ENCODE results near the gene ENTREP1. TPM values are rescaled to one million over a fixed set of nuclear protein-coding genes. Genes with fewer than 3 reads are reported as not detected.
"Not testable (repeated sequence)": the region's sequence is repeated elsewhere in the genome, so short reads cannot be mapped to it uniquely, and the experiment has no call there.

ENTREP1 gene
- total RNA-seq, 4 donors from 2014 or later = 2.2 to 23.2 (median 9.0) TPM

- in situ Hi-C loops (cut with MboI; ENCODE audit: low pct_ligation_motif_present in 1 of 4, low pct_unique_long_range_greater_than_20kb in 1 of 4, low sequenced_read_pairs in 3 of 4) = no loop called here
- no peak for TF ChIP-seq CTCF (IDR thresholded peaks at IDR 0.05)
- TF ChIP-seq POLR2A (IDR thresholded peaks at IDR 0.05) = no peak
- no peak for TF ChIP-seq POLR2AphosphoS5 (IDR thresholded peaks at IDR 0.05)
- TF ChIP-seq EP300 (IDR thresholded peaks at IDR 0.05; ENCODE audit: low read depth) = no peak
Observed at GRCh38 chr9:69297300-69297980, 27.6 kb upstream of the ENTREP1 start.

GRCh38 chr9:69299315-69299714 is 25.7 kb upstream of the ENTREP1 start:
- Histone ChIP-seq H3K4me3 (no peak overlapping the region), H3K27ac (no peak overlapping the region), H3K9me3 (no peaks in the 10 kb centered on the region), H3K27me3 (no peaks in the 10 kb centered on the region), H3K36me3 (no peaks in the 10 kb centered on the region), H3K4me1 (no peaks in the 10 kb centered on the region)
- WGBS, 2 donors (ENCODE audit: low coverage in 1 of 2) = 62% methylated on average over 1 of the region's 1 CpG; no CpG with 5 or more reads in 1 of the 2 donors
- TF ChIP-seq EP300 (IDR thresholded peaks at IDR 0.05; ENCODE audit: low read depth) (no peak), CTCF (IDR thresholded peaks at IDR 0.05) (no peak), POLR2A (IDR thresholded peaks at IDR 0.05) (no peak), POLR2AphosphoS5 (IDR thresholded peaks at IDR 0.05) (no peak)
- DNase-seq = no peak
- intact Hi-C loops (cut with DNase I; ENCODE audit: low total_unique reads) (no loop called here), in situ Hi-C loops (cut with MboI; ENCODE audit: low pct_ligation_motif_present in 1 of 4, low pct_unique_long_range_greater_than_20kb in 1 of 4, low sequenced_read_pairs in 3 of 4) (no loop called here)

More at GRCh38 chr9:69297300-69297980, 27.6 kb upstream of the ENTREP1 start:
- WGBS, 2 donors (ENCODE audit: low coverage in 1 of 2) = 78 to 85% methylated on average over 9 to 11 of the region's 11 CpGs
- H3K4me1 ChIP-seq = no peaks in the 10 kb centered on the region
- H3K36me3 ChIP-seq = no peaks in the 10 kb centered on the region
- no peak overlapping the region for H3K27ac ChIP-seq
- intact Hi-C loops (cut with DNase I; ENCODE audit: low total_unique reads) = no loop called here
- H3K27me3 ChIP-seq = no peaks in the 10 kb centered on the region
- DNase-seq = no peak
- H3K9me3 ChIP-seq = no peaks in the 10 kb centered on the region
- H3K4me3 ChIP-seq = no peak overlapping the region

GRCh38 chr9:69299826-69300225 is 25.2 kb upstream of the ENTREP1 start:
- DNase-seq = no peak
- Histone ChIP-seq H3K9me3 (no peaks in the 10 kb centered on the region), H3K27ac (no peak overlapping the region), H3K4me3 (no peak overlapping the region), H3K27me3 (no peaks in the 10 kb centered on the region), H3K36me3 (no peaks in the 10 kb centered on the region), H3K4me1 (no peaks in the 10 kb centered on the region)
- TF ChIP-seq POLR2AphosphoS5 (IDR thresholded peaks at IDR 0.05) (no peak), CTCF (IDR thresholded peaks at IDR 0.05) (no peak), POLR2A (IDR thresholded peaks at IDR 0.05) (no peak), EP300 (IDR thresholded peaks at IDR 0.05; ENCODE audit: low read depth) (no peak)
- WGBS, 2 donors (ENCODE audit: low coverage in 1 of 2) = 51 to 60% methylated on average over 1 of the region's 1 CpG
- in situ Hi-C loops (cut with MboI; ENCODE audit: low pct_ligation_motif_present in 1 of 4, low pct_unique_long_range_greater_than_20kb in 1 of 4, low sequenced_read_pairs in 3 of 4) = no loop called here
- intact Hi-C loops (cut with DNase I; ENCODE audit: low total_unique reads) = no loop called here

- no peaks in the 10 kb centered on the region for H3K4me1 ChIP-seq
- no peak overlapping the region for H3K27ac ChIP-seq
- H3K27me3 ChIP-seq = no peaks in the 10 kb centered on the region
- intact Hi-C loops (cut with DNase I; ENCODE audit: low total_unique reads) = no loop called here
- H3K9me3 ChIP-seq = no peaks in the 10 kb centered on the region
- in situ Hi-C loops (cut with MboI; ENCODE audit: low pct_ligation_motif_present in 1 of 4, low pct_unique_long_range_greater_than_20kb in 1 of 4, low sequenced_read_pairs in 3 of 4) = no loop called here
- TF ChIP-seq POLR2AphosphoS5 (IDR thresholded peaks at IDR 0.05) (no peak), EP300 (IDR thresholded peaks at IDR 0.05; ENCODE audit: low read depth) (no peak), CTCF (IDR thresholded peaks at IDR 0.05) (no peak), POLR2A (IDR thresholded peaks at IDR 0.05) (no peak)
- no peak for DNase-seq
- H3K4me3 ChIP-seq = no peak overlapping the region
- no peaks in the 10 kb centered on the region for H3K36me3 ChIP-seq
- 74 to 80% methylated on average over 2 of the region's 2 CpGs for WGBS, 2 donors (ENCODE audit: low coverage in 1 of 2)
Observed at GRCh38 chr9:69303331-69303730, 21.7 kb upstream of the ENTREP1 start.

- H3K36me3 ChIP-seq; H3K27ac ChIP-seq; DNase-seq; H3K27me3 ChIP-seq; H3K9me3 ChIP-seq; in situ Hi-C loops (cut with MboI; ENCODE audit: low pct_ligation_motif_present in 1 of 4, low pct_unique_long_range_greater_than_20kb in 1 of 4, low sequenced_read_pairs in 3 of 4); intact Hi-C loops (cut with DNase I; ENCODE audit: low total_unique reads); H3K4me1 ChIP-seq; H3K4me3 ChIP-seq: not testable (repeated sequence)
- 69 to 74% methylated on average over 4 to 5 of the region's 5 CpGs for WGBS, 2 donors (ENCODE audit: low coverage in 1 of 2)
Observed at GRCh38 chr9:69306895-69307445, 18.0 kb upstream of the ENTREP1 start.
